Sigmoid colon (tissue), 4 donors: ENCODE measurements around the gene SIRT1.

Experiments used
- EP300 ChIP-seq, 4 donors: sonication (generic); formaldehyde crosslinking; IDR thresholded peaks; one replicate each; pipeline ENCODE4 v1.6.1; 2017; ENCODE audit warnings: antibody characterized with exemption in 4 of 4
- TF ChIP-seq, protein P1 (sequence below), 4 experiments: fragments of 450-650 bp in 3 of 4; fragments of 200-600 bp in 1 of 4; IDR thresholded peaks; one replicate each; pipeline ENCODE4 v1.5.1; 2016 to 2019; ENCODE audit warnings: antibody characterized with exemption in 4 of 4, mild to moderate bottlenecking in 3 of 4, moderate library complexity in 2 of 4

DNA sequence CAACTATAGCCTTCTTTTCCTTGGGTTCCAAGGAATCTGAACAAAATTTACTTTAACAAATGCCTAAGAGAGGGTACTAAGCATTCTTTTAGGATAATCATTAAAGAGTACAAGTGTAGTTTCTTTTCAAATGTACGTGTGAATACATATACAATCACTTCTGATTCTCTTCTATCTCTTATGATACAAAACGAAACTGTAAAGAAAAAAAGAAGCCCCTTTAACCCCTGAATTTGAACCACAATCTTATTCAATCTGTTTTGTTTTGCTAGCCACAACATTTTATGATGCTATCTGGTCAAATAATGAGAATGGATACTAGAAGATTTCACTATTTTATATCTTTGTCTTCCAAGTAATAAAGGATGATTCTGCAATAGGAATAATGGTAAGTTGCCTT lies 48.7 kb downstream of the SIRT1 start:
- TF ChIP-seq, protein P1, sequence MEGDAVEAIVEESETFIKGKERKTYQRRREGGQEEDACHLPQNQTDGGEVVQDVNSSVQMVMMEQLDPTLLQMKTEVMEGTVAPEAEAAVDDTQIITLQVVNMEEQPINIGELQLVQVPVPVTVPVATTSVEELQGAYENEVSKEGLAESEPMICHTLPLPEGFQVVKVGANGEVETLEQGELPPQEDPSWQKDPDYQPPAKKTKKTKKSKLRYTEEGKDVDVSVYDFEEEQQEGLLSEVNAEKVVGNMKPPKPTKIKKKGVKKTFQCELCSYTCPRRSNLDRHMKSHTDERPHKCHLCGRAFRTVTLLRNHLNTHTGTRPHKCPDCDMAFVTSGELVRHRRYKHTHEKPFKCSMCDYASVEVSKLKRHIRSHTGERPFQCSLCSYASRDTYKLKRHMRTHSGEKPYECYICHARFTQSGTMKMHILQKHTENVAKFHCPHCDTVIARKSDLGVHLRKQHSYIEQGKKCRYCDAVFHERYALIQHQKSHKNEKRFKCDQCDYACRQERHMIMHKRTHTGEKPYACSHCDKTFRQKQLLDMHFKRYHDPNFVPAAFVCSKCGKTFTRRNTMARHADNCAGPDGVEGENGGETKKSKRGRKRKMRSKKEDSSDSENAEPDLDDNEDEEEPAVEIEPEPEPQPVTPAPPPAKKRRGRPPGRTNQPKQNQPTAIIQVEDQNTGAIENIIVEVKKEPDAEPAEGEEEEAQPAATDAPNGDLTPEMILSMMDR (IDR thresholded peaks at IDR 0.05): no peak
- TF ChIP-seq EP300 (IDR thresholded peaks at IDR 0.05): no peak
